Measurements from ENCODE around the gene GRIK1.

The GRIK1 gene

DNA sequence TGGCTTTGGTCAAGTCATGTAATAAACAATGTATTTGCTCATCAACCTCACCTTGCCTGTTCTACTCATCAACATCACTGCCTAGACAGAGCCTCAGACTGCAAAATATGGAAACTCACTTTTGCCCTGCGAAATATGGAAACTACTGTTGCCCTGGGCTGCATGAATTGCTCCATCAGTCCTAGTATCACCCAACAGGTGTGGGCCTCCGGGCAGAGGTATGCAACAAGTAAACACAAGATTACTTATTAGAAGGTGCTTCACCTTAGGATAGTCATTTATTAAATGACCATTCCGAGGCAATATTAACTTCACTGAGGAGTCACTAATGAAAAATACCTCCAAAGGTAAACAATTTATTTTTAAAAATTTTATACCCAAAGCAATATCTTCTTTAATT is 354.3 kb downstream of the GRIK1 start:
- TF ChIP-seq, protein P1, sequence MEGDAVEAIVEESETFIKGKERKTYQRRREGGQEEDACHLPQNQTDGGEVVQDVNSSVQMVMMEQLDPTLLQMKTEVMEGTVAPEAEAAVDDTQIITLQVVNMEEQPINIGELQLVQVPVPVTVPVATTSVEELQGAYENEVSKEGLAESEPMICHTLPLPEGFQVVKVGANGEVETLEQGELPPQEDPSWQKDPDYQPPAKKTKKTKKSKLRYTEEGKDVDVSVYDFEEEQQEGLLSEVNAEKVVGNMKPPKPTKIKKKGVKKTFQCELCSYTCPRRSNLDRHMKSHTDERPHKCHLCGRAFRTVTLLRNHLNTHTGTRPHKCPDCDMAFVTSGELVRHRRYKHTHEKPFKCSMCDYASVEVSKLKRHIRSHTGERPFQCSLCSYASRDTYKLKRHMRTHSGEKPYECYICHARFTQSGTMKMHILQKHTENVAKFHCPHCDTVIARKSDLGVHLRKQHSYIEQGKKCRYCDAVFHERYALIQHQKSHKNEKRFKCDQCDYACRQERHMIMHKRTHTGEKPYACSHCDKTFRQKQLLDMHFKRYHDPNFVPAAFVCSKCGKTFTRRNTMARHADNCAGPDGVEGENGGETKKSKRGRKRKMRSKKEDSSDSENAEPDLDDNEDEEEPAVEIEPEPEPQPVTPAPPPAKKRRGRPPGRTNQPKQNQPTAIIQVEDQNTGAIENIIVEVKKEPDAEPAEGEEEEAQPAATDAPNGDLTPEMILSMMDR (conservative IDR thresholded peaks at IDR 0.05; ENCODE audit: low read depth), result no peak
- ChIA-PET CTCF (no interaction called here), POLR2A (ENCODE audit: low non-redundant PET) (no interaction called here)

GRCh38 chr21:29583424-29583924 is 356.3 kb downstream of the GRIK1 start:
- TF ChIP-seq, protein P1 (conservative IDR thresholded peaks at IDR 0.05; ENCODE audit: low read depth), result no peak
- no peak for DNase-seq (ENCODE audit: low spot score)
- ChIA-PET CTCF (interaction anchor here (0.7 kb wide), 1 partner anchor 13 kb away, joined by 3 read pairs; no protein-coding TSS in a partner anchor), POLR2A (ENCODE audit: low non-redundant PET) (no interaction called here)
- H3K27ac ChIP-seq, result no peak overlapping the region

More for the DNA sequence above, 354.3 kb downstream of the GRIK1 start:
- no peak for DNase-seq (ENCODE audit: low spot score)
- H3K27ac ChIP-seq, result no peak overlapping the region

DNA sequence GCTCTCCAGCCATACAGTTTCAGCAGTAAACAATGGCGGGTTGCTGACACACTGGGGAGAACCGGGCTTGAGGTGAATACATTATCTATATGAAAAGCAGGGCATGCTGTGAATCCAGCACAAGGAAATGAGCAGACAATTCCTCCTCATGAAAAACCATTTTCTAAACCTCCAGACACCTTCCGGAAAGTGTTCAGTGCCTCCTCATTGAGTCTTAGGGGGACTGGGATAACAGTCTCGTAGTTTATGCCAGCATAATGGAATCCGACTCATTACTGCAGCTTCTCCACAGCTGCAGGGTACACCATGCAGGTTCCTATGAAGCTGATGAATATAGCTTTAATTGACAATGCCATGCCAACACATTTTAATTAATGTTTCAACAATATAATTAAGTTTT is 356.9 kb downstream of the GRIK1 start:
- ChIA-PET CTCF (interaction anchor here (0.7 kb wide), 1 partner anchor 14 kb away, joined by 3 read pairs; no protein-coding TSS in a partner anchor), POLR2A (ENCODE audit: low non-redundant PET) (no interaction called here)
- DNase-seq (ENCODE audit: low spot score), result no peak
- TF ChIP-seq, protein P1 (conservative IDR thresholded peaks at IDR 0.05; ENCODE audit: low read depth), result no peak
- no peak overlapping the region for H3K27ac ChIP-seq

GRCh38 chr21:29581393-29581792 is 358.4 kb downstream of the GRIK1 start:
- ChIA-PET POLR2A (ENCODE audit: low non-redundant PET) (no interaction called here), CTCF (interaction anchor here (0.6 kb wide), 1 partner anchor 8 kb away, joined by 3 read pairs; no protein-coding TSS in a partner anchor)
- H3K27ac ChIP-seq, result no peak overlapping the region
- no peak for DNase-seq (ENCODE audit: low spot score)
- TF ChIP-seq, protein P1 (conservative IDR thresholded peaks at IDR 0.05; ENCODE audit: low read depth), result no peak

GRCh38 chr21:29580732-29581285 is 359.0 kb downstream of the GRIK1 start:
- ChIA-PET CTCF (interaction anchor here (0.6 kb wide), 1 partner anchor 9 kb away, joined by 3 read pairs; no protein-coding TSS in a partner anchor), POLR2A (ENCODE audit: low non-redundant PET) (no interaction called here)
- TF ChIP-seq, protein P1 (conservative IDR thresholded peaks at IDR 0.05; ENCODE audit: low read depth), result no peak
- H3K27ac ChIP-seq, result no peak overlapping the region
- DNase-seq (ENCODE audit: low spot score), result no peak

DNA sequence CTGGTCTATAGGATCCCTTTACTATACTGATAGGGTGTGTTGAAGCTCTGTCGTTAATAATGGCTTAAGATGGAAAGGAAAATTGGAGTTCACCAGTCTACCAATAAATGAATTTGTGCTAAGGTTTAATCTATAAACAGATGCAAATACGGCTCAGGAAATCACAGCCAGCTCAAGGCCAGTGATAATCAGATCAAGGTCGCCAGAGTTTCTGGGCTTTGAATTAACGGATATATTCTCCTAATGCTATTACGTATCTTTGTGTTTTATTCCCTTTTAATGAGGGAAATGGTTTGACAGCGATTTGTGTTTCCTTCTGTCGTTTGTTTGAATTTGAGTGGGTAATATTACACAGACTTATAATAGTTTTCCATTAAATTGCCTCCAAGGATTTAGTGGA is 361.5 kb downstream of the GRIK1 start:
- DNase-seq (ENCODE audit: low spot score), result no peak
- H3K27ac ChIP-seq, result no peak overlapping the region
- POLR2A ChIA-PET (ENCODE audit: low non-redundant PET), result no interaction called here
- CTCF ChIA-PET, result no interaction called here
- TF ChIP-seq, protein P1 (conservative IDR thresholded peaks at IDR 0.05; ENCODE audit: low read depth), result no peak

Measured in RWPE1 (cell line).